Stromal cell of bone marrow (primary cell): ENCODE results near the gene PHLDA3.

ENCODE experiments used
- DNase-seq: peaks from one replicate; pipeline ENCODE4 v3.0.0-alpha.2; 2012; ENCODE audit warnings: low read depth

The PHLDA3 gene

GRCh38 chr1:201468844-201469644 is at the start of gene PHLDA3:
Gene PHLDA3 (minus strand): TSS chr1:201469188. CDS start chr1:201468786, 402 bp downstream.
- peak; percentile 91 for DNase-seq

GRCh38 chr1:201518071-201518470 is 49.1 kb upstream of the PHLDA3 start:
- DNase-seq, result no peak

GRCh38 chr1:201517631-201518030 is 48.6 kb upstream of the PHLDA3 start:
- no peak for DNase-seq

GRCh38 chr1:201516511-201517127 is 47.6 kb upstream of the PHLDA3 start:
- no peak for DNase-seq

- DNase-seq, result no peak
These were observed 46.9 kb upstream of the PHLDA3 start for GRCh38 chr1:201515895-201516294.

GRCh38 chr1:201515062-201515750 is 46.2 kb upstream of the PHLDA3 start:
- no peak for DNase-seq

GRCh38 chr1:201514466-201514865 is 45.5 kb upstream of the PHLDA3 start:
- DNase-seq, result no peak

- DNase-seq, result no peak
These were observed 44.7 kb upstream of the PHLDA3 start for GRCh38 chr1:201513498-201514243.

GRCh38 chr1:201511941-201512539 is 43.1 kb upstream of the PHLDA3 start:
- no peak for DNase-seq

- DNase-seq, result no peak
These were observed 42.5 kb upstream of the PHLDA3 start for GRCh38 chr1:201511396-201511940.

GRCh38 chr1:201510734-201511133 is 41.7 kb upstream of the PHLDA3 start:
- DNase-seq, result no peak

GRCh38 chr1:201509601-201510374 is 40.8 kb upstream of the PHLDA3 start:
- DNase-seq, result no peak

- DNase-seq, result no peak
These were observed 39.8 kb upstream of the PHLDA3 start for GRCh38 chr1:201508809-201509208.

- no peak for DNase-seq
These were observed 38.3 kb upstream of the PHLDA3 start for GRCh38 chr1:201507360-201507675.

- DNase-seq, result peak; percentile 68
These were observed 37.8 kb upstream of the PHLDA3 start, which contains the start of gene CSRP1 for GRCh38 chr1:201506557-201507359. Gene CSRP1 (minus strand): TSS chr1:201507123. CDS start chr1:201496303, 10,820 bp downstream.

- no peak for DNase-seq
These were observed 37.1 kb upstream of the PHLDA3 start for GRCh38 chr1:201506092-201506491.

- no peak for DNase-seq
These were observed 36.5 kb upstream of the PHLDA3 start for GRCh38 chr1:201505503-201505890.

GRCh38 chr1:201504799-201505502 is 36.0 kb upstream of the PHLDA3 start:
- no peak for DNase-seq

- no peak for DNase-seq
These were observed 35.2 kb upstream of the PHLDA3 start for GRCh38 chr1:201504179-201504631.
